IPS-18c (cell line): ENCODE measurements around the gene MYO1D.

Experiments
- H3K4me3 ChIP-seq: 2 replicates; pipeline ENCODE4 v1.7.0; 2013; ENCODE audit warnings: low read depth, mild to moderate bottlenecking, low read length, moderate library complexity; ENCODE audit not compliant: insufficient read depth
- H3K9me3 ChIP-seq: one replicate; pipeline ENCODE4 v1.6.1; 2013; ENCODE audit warnings: mild to moderate bottlenecking, low read length, moderate library complexity; ENCODE audit not compliant: control insufficient read depth, insufficient read depth

The MYO1D gene

GRCh38 chr17:32697728-32698625, 178.9 kb downstream of the MYO1D start:
- Histone ChIP-seq H3K9me3 (no peaks in the 10 kb centered on the region), H3K4me3 (no peak overlapping the region)

- no peak overlapping the region for H3K4me3 ChIP-seq
Observed at GRCh38 chr17:32696426-32696825, 180.5 kb downstream of the MYO1D start.

GRCh38 chr17:32695864-32696263, 181.1 kb downstream of the MYO1D start:
- H3K4me3 ChIP-seq = no peak overlapping the region
- no peaks in the 10 kb centered on the region for H3K9me3 ChIP-seq

More at GRCh38 chr17:32696426-32696825, 180.5 kb downstream of the MYO1D start:
- H3K9me3 ChIP-seq = no peaks in the 10 kb centered on the region

GRCh38 chr17:32693194-32693897, 183.6 kb downstream of the MYO1D start:
- Histone ChIP-seq H3K4me3 (no peak overlapping the region), H3K9me3 (no peaks in the 10 kb centered on the region)

- H3K9me3 ChIP-seq = no peaks in the 10 kb centered on the region
- no peak overlapping the region for H3K4me3 ChIP-seq
Observed at GRCh38 chr17:32692179-32692578, 184.7 kb downstream of the MYO1D start.

- Histone ChIP-seq H3K9me3 (no peaks in the 10 kb centered on the region), H3K4me3 (no peak overlapping the region)
Observed at GRCh38 chr17:32689348-32689747, 187.6 kb downstream of the MYO1D start.

GRCh38 chr17:32688221-32688620, 188.7 kb downstream of the MYO1D start:
- Histone ChIP-seq H3K4me3 (no peak overlapping the region), H3K9me3 (no peaks in the 10 kb centered on the region)

- Histone ChIP-seq H3K9me3 (no peaks in the 10 kb centered on the region), H3K4me3 (no peak overlapping the region)
Observed at GRCh38 chr17:32684087-32684958, 192.6 kb downstream of the MYO1D start.

GRCh38 chr17:32673964-32674363, 203.0 kb downstream of the MYO1D start:
- Histone ChIP-seq H3K4me3 (no peak overlapping the region), H3K9me3 (no peaks in the 10 kb centered on the region)

- Histone ChIP-seq H3K9me3 (no peaks in the 10 kb centered on the region), H3K4me3 (no peak overlapping the region)
Observed at GRCh38 chr17:32672711-32673110, 204.2 kb downstream of the MYO1D start.

GRCh38 chr17:32671896-32672295, 205.0 kb downstream of the MYO1D start:
- no peak overlapping the region for H3K4me3 ChIP-seq

GRCh38 chr17:32664936-32665583, 211.9 kb downstream of the MYO1D start:
- Histone ChIP-seq H3K9me3 (no peaks in the 10 kb centered on the region), H3K4me3 (no peak overlapping the region)

More at GRCh38 chr17:32671896-32672295, 205.0 kb downstream of the MYO1D start:
- no peaks in the 10 kb centered on the region for H3K9me3 ChIP-seq

- Histone ChIP-seq H3K4me3 (no peak overlapping the region), H3K9me3 (no peaks in the 10 kb centered on the region)
Observed at GRCh38 chr17:32660496-32660985, 216.4 kb downstream of the MYO1D start.

GRCh38 chr17:32659419-32659842, 217.5 kb downstream of the MYO1D start:
- H3K9me3 ChIP-seq = no peaks in the 10 kb centered on the region
- no peak overlapping the region for H3K4me3 ChIP-seq

- Histone ChIP-seq H3K4me3 (no peak overlapping the region), H3K9me3 (no peaks in the 10 kb centered on the region)
Observed at GRCh38 chr17:32658470-32659418, 218.2 kb downstream of the MYO1D start.

- H3K9me3 ChIP-seq = no peaks in the 10 kb centered on the region
- H3K4me3 ChIP-seq = no peak overlapping the region
Observed at GRCh38 chr17:32656886-32657285, 220.0 kb downstream of the MYO1D start.
